ENCODE results near the gene ADAMTS9. TPM values are rescaled to one million over a fixed set of nuclear protein-coding genes. Genes with fewer than 3 reads are reported as not detected.

ADAMTS9 gene
- polyA plus RNA-seq, 2 of the 4 experiments (the other 2 are of a cell fraction), result 0.34 to 1.1 TPM

DNA sequence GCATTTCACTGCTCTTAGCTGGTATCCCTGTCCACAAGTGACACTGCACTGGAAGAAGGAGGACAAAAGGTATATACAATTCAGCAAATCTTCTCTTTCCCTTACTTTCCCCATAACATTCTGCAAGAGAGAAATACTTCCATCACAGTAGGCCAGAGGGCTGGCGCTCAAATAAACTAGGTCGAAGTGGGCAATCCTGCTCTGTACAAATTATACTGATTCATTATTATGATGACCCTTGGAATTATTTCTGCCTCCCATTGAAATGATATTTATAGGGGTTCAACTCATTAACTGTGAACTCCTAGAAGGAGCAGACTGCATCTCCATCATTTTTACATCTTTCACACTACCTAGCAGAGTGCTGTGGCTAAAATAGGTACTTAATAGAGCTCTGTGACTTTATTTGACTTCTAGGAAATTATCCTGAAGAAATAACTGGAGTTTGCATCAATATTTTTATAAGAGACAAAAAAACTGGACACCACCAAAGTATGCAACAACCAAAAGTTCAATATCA, 80.7 kb downstream of the ADAMTS9 start (continued):
- TF ChIP-seq, protein P1, sequence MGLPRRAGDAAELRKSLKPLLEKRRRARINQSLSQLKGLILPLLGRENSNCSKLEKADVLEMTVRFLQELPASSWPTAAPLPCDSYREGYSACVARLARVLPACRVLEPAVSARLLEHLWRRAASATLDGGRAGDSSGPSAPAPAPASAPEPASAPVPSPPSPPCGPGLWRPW (IDR thresholded peaks at IDR 0.05), result no peak
- no peak for TF ChIP-seq CBX2 (IDR thresholded peaks at IDR 0.05; ENCODE audit: borderline replicate concordance, low read depth)

GRCh38 chr3:64604313-64604712, 83.5 kb downstream of the ADAMTS9 start:
- 10% methylated on average over 3 of the region's 3 CpGs for WGBS (ENCODE audit: missing lambda C conversion rate)

DNA sequence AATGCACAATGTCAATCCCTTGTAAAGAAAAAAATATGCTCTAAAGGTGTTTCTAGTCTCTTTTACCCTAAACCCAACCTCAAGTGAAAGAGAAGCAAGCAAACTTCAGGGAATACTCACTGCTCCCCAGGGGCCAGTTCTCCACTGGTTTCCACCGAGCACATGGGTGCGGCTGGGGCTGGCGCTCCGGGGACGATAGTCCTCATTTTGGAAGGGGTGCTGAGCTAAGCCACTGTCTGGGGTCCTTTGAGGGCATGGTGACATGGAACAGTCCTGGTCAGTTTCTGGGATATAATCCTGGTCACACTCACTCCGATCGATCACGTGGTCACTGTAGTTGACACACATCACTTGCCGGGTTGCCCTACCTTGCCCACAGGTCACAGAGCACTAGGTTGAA, 86.0 kb downstream of the ADAMTS9 start:
- H3K4me1 ChIP-seq, result no peaks in the 10 kb centered on the region
- DNase-seq (ENCODE audit: low read depth in 1 of 2, low spot score in 1 of 2), result no peak
- H3K27ac ChIP-seq, result no peak overlapping the region
- H3K9me3 ChIP-seq, result no peaks in the 10 kb centered on the region
- no peak for FAIRE-seq
- ChIA-PET CTCF (no interaction called here), POLR2A (no interaction called here)
- 77% methylated on average over 8 of the region's 9 CpGs for WGBS (ENCODE audit: missing lambda C conversion rate)
- no peak overlapping the region for H3K4me3 ChIP-seq
- no peak overlapping the region for H3K4me2 ChIP-seq
- ATAC-seq, result no peak
- TF ChIP-seq, protein P2, sequence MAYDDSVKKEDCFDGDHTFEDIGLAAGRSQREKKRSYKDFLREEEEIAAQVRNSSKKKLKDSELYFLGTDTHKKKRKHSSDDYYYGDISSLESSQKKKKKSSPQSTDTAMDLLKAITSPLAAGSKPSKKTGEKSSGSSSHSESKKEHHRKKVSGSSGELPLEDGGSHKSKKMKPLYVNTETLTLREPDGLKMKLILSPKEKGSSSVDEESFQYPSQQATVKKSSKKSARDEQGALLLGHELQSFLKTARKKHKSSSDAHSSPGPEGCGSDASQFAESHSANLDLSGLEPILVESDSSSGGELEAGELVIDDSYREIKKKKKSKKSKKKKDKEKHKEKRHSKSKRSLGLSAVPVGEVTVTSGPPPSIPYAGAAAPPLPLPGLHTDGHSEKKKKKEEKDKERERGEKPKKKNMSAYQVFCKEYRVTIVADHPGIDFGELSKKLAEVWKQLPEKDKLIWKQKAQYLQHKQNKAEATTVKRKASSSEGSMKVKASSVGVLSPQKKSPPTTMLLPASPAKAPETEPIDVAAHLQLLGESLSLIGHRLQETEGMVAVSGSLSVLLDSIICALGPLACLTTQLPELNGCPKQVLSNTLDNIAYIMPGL (CRISPR knock-in tag; IDR thresholded peaks at IDR 0.05; ENCODE audit: borderline replicate concordance), result no peak
- TF ChIP-seq HOXB5 (CRISPR knock-in tag; IDR thresholded peaks at IDR 0.05), result no peak
- TF ChIP-seq HOXB13 (CRISPR knock-in tag; IDR thresholded peaks at IDR 0.05; ENCODE audit: low read depth), result no peak
- no peak for TF ChIP-seq MAZ (IDR thresholded peaks at IDR 0.05; ENCODE audit: borderline replicate concordance, low read depth, low read length)
- TF ChIP-seq ZFP36 (IDR thresholded peaks at IDR 0.05; ENCODE audit: borderline replicate concordance, partially characterized antibody), result no peak
- TF ChIP-seq, protein P1 (IDR thresholded peaks at IDR 0.05), result no peak
- TF ChIP-seq NPAS2 (CRISPR knock-in tag; IDR thresholded peaks at IDR 0.05; ENCODE audit: borderline replicate concordance), result no peak
- no peak for TF ChIP-seq CHD4 (IDR thresholded peaks at IDR 0.05; ENCODE audit: borderline replicate concordance)
- no peak for TF ChIP-seq ZNF302 (CRISPR knock-in tag; IDR thresholded peaks at IDR 0.05)
- TF ChIP-seq TP53 (CRISPR knock-in tag; IDR thresholded peaks at IDR 0.05), result no peak
- TF ChIP-seq ZSCAN20 (CRISPR knock-in tag; IDR thresholded peaks at IDR 0.05), result no peak
- TF ChIP-seq EHF (CRISPR knock-in tag; IDR thresholded peaks at IDR 0.05), result no peak
- TF ChIP-seq, protein P3, sequence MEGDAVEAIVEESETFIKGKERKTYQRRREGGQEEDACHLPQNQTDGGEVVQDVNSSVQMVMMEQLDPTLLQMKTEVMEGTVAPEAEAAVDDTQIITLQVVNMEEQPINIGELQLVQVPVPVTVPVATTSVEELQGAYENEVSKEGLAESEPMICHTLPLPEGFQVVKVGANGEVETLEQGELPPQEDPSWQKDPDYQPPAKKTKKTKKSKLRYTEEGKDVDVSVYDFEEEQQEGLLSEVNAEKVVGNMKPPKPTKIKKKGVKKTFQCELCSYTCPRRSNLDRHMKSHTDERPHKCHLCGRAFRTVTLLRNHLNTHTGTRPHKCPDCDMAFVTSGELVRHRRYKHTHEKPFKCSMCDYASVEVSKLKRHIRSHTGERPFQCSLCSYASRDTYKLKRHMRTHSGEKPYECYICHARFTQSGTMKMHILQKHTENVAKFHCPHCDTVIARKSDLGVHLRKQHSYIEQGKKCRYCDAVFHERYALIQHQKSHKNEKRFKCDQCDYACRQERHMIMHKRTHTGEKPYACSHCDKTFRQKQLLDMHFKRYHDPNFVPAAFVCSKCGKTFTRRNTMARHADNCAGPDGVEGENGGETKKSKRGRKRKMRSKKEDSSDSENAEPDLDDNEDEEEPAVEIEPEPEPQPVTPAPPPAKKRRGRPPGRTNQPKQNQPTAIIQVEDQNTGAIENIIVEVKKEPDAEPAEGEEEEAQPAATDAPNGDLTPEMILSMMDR (IDR thresholded peaks at IDR 0.05), result no peak
- TF ChIP-seq HEYL (CRISPR knock-in tag; IDR thresholded peaks at IDR 0.05), result no peak
- no peak for TF ChIP-seq FOSL2 (IDR thresholded peaks at IDR 0.05)
- TF ChIP-seq FOSL2 (CRISPR knock-in tag; IDR thresholded peaks at IDR 0.05), result no peak
- no peak for TF ChIP-seq E2F6 (IDR thresholded peaks at IDR 0.05; ENCODE audit: borderline replicate concordance, low read depth)
- TF ChIP-seq ATOH8 (CRISPR knock-in tag; IDR thresholded peaks at IDR 0.05; ENCODE audit: low read depth), result no peak

More at GRCh38 chr3:64604313-64604712, 83.5 kb downstream of the ADAMTS9 start:
- FAIRE-seq (no peak), ATAC-seq (no peak), DNase-seq (ENCODE audit: low read depth in 1 of 2, low spot score in 1 of 2) (no peak)
- Histone ChIP-seq H3K4me3 (no peak overlapping the region), H3K4me1 (no peaks in the 10 kb centered on the region), H3K9me3 (no peaks in the 10 kb centered on the region), H3K27ac (no peak overlapping the region), H3K4me2 (no peak overlapping the region)
- ChIA-PET POLR2A (no interaction called here), CTCF (no interaction called here)
- TF ChIP-seq REST (IDR thresholded peaks at IDR 0.05) (no peak), KDM1A (IDR thresholded peaks at IDR 0.05; ENCODE audit: low read depth) (no peak), FOSB (CRISPR knock-in tag; IDR thresholded peaks at IDR 0.05) (no peak), HEYL (CRISPR knock-in tag; IDR thresholded peaks at IDR 0.05) (no peak)
